ENCODE data around the gene GPC5. TPM values are rescaled to one million over a fixed set of nuclear protein-coding genes. Genes with fewer than 3 reads are reported as not detected.

GPC5 gene
- total and polyA plus RNA-seq, 3 donors from 2014 or later, result 11.5 to 81.8 (median 52.1) TPM

DNA sequence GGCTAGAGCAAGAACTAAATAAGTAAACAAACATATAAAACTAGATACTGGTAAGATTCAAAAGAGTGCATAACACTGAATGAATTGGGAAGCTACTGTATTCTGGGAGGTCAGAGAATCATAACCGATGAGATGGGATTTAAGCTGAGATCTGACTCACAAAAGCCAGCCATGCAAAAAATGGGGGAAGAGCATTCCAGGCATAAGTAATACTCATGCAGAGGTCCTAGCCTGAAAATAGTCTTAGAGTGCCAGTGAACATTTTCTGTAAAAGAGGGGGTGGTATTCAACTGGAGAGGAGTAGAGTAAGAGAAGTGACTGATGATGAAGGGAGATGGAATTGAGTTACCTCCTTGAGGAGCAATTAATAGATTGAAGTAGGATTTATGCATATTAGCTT, 956.2 kb downstream of the GPC5 start:
- TF ChIP-seq POLR2A (IDR thresholded peaks at IDR 0.05) (no peak), CTCF (IDR thresholded peaks at IDR 0.05) (no peak)
- 74 to 83% methylated on average over 1 of the region's 1 CpG for WGBS, 2 donors
- H3K27me3 ChIP-seq, result no peaks in the 10 kb centered on the region
- intact Hi-C loops (cut with DNase I; ENCODE audit: low total_unique reads), result no loop called here
- no peaks in the 10 kb centered on the region for H3K4me1 ChIP-seq
- H3K4me3 ChIP-seq, result no peak overlapping the region
- no peak for DNase-seq
- H3K27ac ChIP-seq, result no peak overlapping the region
- no peaks in the 10 kb centered on the region for H3K9me3 ChIP-seq
- no peaks in the 10 kb centered on the region for H3K36me3 ChIP-seq (ENCODE audit: low read depth, missing control alignments)

GRCh38 chr13:92355213-92355612, 956.8 kb downstream of the GPC5 start:
- Histone ChIP-seq H3K4me1 (no peaks in the 10 kb centered on the region), H3K27me3 (no peaks in the 10 kb centered on the region), H3K4me3 (no peak overlapping the region), H3K27ac (no peak overlapping the region), H3K9me3 (no peaks in the 10 kb centered on the region), H3K36me3 (ENCODE audit: low read depth, missing control alignments) (no peaks in the 10 kb centered on the region)
- WGBS, 2 donors, result 56 to 68% methylated on average over 1 of the region's 1 CpG
- peak; percentile 24 for DNase-seq
- TF ChIP-seq POLR2A (IDR thresholded peaks at IDR 0.05), result no peak
- no peak for TF ChIP-seq CTCF (IDR thresholded peaks at IDR 0.05)
- intact Hi-C loops (cut with DNase I; ENCODE audit: low total_unique reads), result no loop called here

GRCh38 chr13:92362717-92363116, 964.3 kb downstream of the GPC5 start:
- Histone ChIP-seq H3K36me3 (ENCODE audit: low read depth, missing control alignments) (no peaks in the 10 kb centered on the region), H3K4me1 (no peaks in the 10 kb centered on the region), H3K4me3 (no peak overlapping the region), H3K9me3 (no peaks in the 10 kb centered on the region), H3K27ac (no peak overlapping the region), H3K27me3 (no peaks in the 10 kb centered on the region)
- 33 to 37% methylated on average over 2 of the region's 2 CpGs for WGBS, 2 donors
- TF ChIP-seq CTCF (IDR thresholded peaks at IDR 0.05), result no peak
- no peak for TF ChIP-seq POLR2A (IDR thresholded peaks at IDR 0.05)
- intact Hi-C loops (cut with DNase I; ENCODE audit: low total_unique reads), result no loop called here
- DNase-seq, result no peak

DNA sequence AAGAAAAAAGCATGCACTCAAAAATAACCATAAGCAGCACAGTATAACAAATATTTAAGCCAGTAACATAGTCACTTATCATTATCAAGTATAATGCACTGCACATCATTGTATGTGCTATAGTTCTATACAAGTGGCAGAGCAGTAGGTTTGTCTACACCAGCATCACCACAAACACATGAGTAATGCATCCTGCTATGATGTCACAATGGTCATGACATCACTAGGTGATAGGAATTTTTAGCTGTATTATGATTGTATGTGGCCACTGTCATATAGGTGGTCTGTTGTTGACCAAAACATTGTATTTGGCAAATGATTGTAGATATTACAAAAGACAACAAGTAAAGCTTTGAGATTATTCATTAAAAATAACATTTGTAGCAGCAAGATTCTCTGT, 967.5 kb downstream of the GPC5 start:
- intact Hi-C loops (cut with DNase I; ENCODE audit: low total_unique reads), result no loop called here
- Histone ChIP-seq H3K27ac (no peak overlapping the region), H3K27me3 (no peaks in the 10 kb centered on the region), H3K4me1 (no peaks in the 10 kb centered on the region), H3K4me3 (no peak overlapping the region), H3K36me3 (ENCODE audit: low read depth, missing control alignments) (no peaks in the 10 kb centered on the region), H3K9me3 (no peaks in the 10 kb centered on the region)
- no peak for TF ChIP-seq CTCF (IDR thresholded peaks at IDR 0.05)
- TF ChIP-seq POLR2A (IDR thresholded peaks at IDR 0.05), result no peak
- no peak for DNase-seq

GRCh38 chr13:92377396-92377795, 979.0 kb downstream of the GPC5 start:
- 96 to 98% methylated on average over 1 of the region's 1 CpG for WGBS, 2 donors
- intact Hi-C loops (cut with DNase I; ENCODE audit: low total_unique reads), result no loop called here
- Histone ChIP-seq H3K9me3 (no peaks in the 10 kb centered on the region), H3K4me1 (no peaks in the 10 kb centered on the region), H3K27me3 (no peaks in the 10 kb centered on the region), H3K36me3 (ENCODE audit: low read depth, missing control alignments) (no peaks in the 10 kb centered on the region), H3K4me3 (no peak overlapping the region), H3K27ac (no peak overlapping the region)
- no peak for DNase-seq
- TF ChIP-seq POLR2A (IDR thresholded peaks at IDR 0.05), result no peak
- no peak for TF ChIP-seq CTCF (IDR thresholded peaks at IDR 0.05)

All from testis (tissue), 3 donors.